Sigmoid colon (tissue), 4 donors: Measurements from ENCODE around the gene CHRNA4.

Experiments used
- CTCF ChIP-seq, 4 experiments: fragments of 450-650 bp in 3 of 4; fragments of 200-600 bp in 1 of 4; IDR thresholded peaks; one replicate each; pipeline ENCODE4 v1.5.1; 2016 to 2019; ENCODE audit warnings: antibody characterized with exemption in 4 of 4, mild to moderate bottlenecking in 3 of 4, moderate library complexity in 2 of 4
- EP300 ChIP-seq, 4 donors: sonication (generic); formaldehyde crosslinking; IDR thresholded peaks; one replicate each; pipeline ENCODE4 v1.6.1; 2017; ENCODE audit warnings: antibody characterized with exemption in 4 of 4
- POLR2A ChIP-seq, 2 donors: fragments of 450-650 bp; IDR thresholded peaks; one replicate each; pipeline ENCODE4 v1.6.1; 2016; ENCODE audit warnings: antibody characterized with exemption in 2 of 2, mild to moderate bottlenecking in 2 of 2, moderate library complexity in 2 of 2

DNA sequence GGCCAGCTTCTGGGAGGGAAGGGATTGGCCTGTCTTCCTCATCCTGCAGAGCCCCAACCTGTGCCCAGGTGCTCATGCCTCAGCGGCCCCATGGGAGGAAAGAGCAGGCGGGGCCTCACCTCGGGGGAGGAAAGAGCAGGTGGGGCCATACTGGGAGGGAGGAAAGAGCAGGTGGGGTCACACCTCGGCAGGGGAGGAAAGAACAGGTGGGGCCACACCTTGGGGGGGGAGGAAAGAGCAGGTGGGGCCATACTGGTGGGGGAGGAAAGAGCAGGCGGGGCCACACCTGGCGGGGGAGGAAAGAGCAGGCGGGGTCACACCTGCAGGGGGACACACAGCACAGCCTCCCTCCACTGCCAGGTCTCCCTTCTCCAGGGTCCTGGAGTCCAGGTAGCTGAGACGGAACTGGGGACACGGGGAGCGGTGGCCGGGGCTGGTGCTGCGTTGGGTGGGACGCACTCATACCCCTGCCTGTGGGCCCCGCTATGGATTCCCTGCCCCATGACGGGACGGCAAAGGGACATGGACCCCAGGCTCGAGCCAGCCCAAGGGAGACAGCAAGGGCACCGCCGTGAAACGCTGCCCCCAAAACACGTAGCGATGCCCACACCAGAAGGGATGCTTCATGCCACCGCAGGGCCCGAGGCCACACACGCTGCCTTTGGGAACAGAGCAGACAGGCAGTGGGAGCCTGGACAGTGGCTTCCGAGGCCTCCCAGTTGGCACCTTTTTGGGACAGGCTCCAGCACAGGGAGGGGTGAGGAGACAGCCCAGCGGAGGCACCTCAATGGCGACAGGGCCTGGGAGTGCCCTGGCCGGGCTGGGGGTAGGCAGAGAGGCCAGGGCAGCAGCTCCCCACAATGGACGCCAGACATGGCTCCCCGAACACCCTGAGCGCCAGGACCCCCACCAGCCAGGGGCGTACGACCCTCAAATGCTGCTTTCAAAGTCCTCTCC, 43.3 kb upstream of the CHRNA4 start:
- TF ChIP-seq CTCF (IDR thresholded peaks at IDR 0.05) (no peak), POLR2A (IDR thresholded peaks at IDR 0.05) (no peak), EP300 (IDR thresholded peaks at IDR 0.05) (no peak)
